ENCODE results near the gene TOP2A.
A peak's percentile ranks its signal among the peaks of the same experiment; 100 is the strongest.

Gene TOP2A

GRCh38 chr17:40443988-40444899 is 26.5 kb upstream of the TOP2A start:
- TF ChIP-seq, protein P1, sequence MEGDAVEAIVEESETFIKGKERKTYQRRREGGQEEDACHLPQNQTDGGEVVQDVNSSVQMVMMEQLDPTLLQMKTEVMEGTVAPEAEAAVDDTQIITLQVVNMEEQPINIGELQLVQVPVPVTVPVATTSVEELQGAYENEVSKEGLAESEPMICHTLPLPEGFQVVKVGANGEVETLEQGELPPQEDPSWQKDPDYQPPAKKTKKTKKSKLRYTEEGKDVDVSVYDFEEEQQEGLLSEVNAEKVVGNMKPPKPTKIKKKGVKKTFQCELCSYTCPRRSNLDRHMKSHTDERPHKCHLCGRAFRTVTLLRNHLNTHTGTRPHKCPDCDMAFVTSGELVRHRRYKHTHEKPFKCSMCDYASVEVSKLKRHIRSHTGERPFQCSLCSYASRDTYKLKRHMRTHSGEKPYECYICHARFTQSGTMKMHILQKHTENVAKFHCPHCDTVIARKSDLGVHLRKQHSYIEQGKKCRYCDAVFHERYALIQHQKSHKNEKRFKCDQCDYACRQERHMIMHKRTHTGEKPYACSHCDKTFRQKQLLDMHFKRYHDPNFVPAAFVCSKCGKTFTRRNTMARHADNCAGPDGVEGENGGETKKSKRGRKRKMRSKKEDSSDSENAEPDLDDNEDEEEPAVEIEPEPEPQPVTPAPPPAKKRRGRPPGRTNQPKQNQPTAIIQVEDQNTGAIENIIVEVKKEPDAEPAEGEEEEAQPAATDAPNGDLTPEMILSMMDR (conservative IDR thresholded peaks at IDR 0.05): peak; percentile 41
- peak overlapping the region; percentile 64; the same call in 1 of the 2 replicates for H3K27ac ChIP-seq

- TF ChIP-seq, protein P1 (conservative IDR thresholded peaks at IDR 0.05): peak; percentile 80
- H3K27ac ChIP-seq: peak within 1 kb of the TSS; percentile 64; the same call in 1 of the 2 replicates
These were observed 25.7 kb upstream of the TOP2A start, which contains the start of gene IGFBP4 for GRCh38 chr17:40443196-40443987. TSS of gene IGFBP4 (plus strand) at chr17:40443450. CDS start at chr17:40443736, 286 bp downstream.

- TF ChIP-seq, protein P1 (conservative IDR thresholded peaks at IDR 0.05): no peak
- H3K27ac ChIP-seq: peak overlapping the region; percentile 64; the same call in 1 of the 2 replicates
These were observed 24.9 kb upstream of the TOP2A start for GRCh38 chr17:40442392-40443195.

DNA sequence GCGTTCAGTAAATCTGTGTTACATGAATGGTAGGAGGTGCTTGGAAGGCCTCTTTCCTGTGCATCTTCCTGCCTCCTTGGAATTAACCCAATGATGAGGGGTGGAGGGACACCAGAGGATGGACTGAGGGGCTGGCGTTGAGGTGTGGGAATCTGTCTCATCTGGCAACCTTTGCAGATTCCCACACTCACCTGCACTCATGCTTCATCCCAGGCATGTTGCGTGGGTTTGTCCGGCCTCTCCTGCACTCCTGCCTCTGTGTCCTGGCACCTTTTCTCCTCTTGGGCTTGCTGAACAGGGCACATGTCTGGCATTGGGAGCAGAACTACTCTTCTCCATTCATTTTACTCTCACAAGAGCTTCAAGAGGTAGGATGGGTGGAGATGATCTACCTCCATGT is 22.5 kb upstream of the TOP2A start:
- TF ChIP-seq, protein P1 (conservative IDR thresholded peaks at IDR 0.05): no peak
- H3K27ac ChIP-seq: no peak overlapping the region

GRCh38 chr17:40437095-40437732 is 19.5 kb upstream of the TOP2A start:
- TF ChIP-seq, protein P1 (conservative IDR thresholded peaks at IDR 0.05): no peak
- no peak overlapping the region for H3K27ac ChIP-seq

DNA sequence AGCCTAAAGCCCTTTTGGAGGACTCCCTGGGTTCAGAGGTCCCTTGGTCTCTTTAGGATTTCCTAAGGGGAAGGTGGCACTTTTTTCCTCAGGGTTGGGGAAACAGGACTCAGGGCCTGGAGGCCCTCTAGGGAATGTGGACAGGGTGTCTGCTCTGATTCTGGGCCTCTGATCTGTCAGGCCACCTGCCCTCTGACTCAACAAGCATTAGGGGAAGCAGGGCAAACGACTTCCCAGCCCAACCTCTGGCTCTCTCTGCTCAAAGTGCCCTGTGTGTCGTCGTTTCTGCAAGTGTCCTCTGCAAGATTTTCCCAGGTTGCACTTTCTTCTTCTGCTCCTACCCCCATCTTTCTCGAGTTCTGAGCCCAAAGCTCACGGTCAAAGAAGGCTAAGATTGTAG is 18.9 kb upstream of the TOP2A start:
- TF ChIP-seq, protein P1 (conservative IDR thresholded peaks at IDR 0.05): no peak
- no peak overlapping the region for H3K27ac ChIP-seq
